Right atrium auricular region (tissue), 2 donors: ENCODE measurements around the gene ARMH1. TPM values are rescaled to one million over a fixed set of nuclear protein-coding genes. Genes with fewer than 3 reads are reported as not detected.
A peak's percentile ranks its signal among the peaks of the same experiment; 100 is the strongest.

Experiments used
- DNase-seq: peaks from one replicate; pipeline ENCODE4 v3.0.0-alpha.2; 2019; ENCODE audit warnings: low spot score
- H3K27ac ChIP-seq, 2 donors: fragments of 200-600 bp; sonication (generic); 1 replicate in 1 of 2; 2 replicates in 1 of 2; pipeline ENCODE4 v1.5.1; 2016 to 2019
- H3K27me3 ChIP-seq, 2 donors: fragments of 200-600 bp; sonication (generic); one replicate each; pipeline versions ENCODE4 v1.5.1 to v1.6.0; 2017 to 2019
- H3K36me3 ChIP-seq: fragments of 200-600 bp; sonication (generic); one replicate; pipeline ENCODE4 v1.5.1; 2016
- H3K4me1 ChIP-seq, 2 donors: fragments of 200-600 bp; sonication (generic); one replicate each; pipeline versions ENCODE4 v1.5.1 to v1.6.0; 2017 to 2019
- H3K4me3 ChIP-seq, 2 donors: fragments of 200-600 bp; sonication (generic); 1 replicate in 1 of 2; 2 replicates in 1 of 2; pipeline ENCODE4 v1.5.1; 2017 to 2019; ENCODE audit warnings: mild to moderate bottlenecking in 1 of 2, moderate library complexity in 1 of 2
- H3K9me3 ChIP-seq, 2 donors: fragments of 200-600 bp; sonication (generic); one replicate each; pipeline ENCODE4 v1.5.1; 2019
- CTCF ChIP-seq, 2 donors: fragments of 200-600 bp; sonication (generic); IDR thresholded peaks; one replicate each; pipeline ENCODE4 v1.5.1; 2019; ENCODE audit warnings: antibody characterized with exemption in 2 of 2
- total RNA-seq, 2 donors: library from RNA; depleted of rRNA; stranded (reverse); fragments of >200 nt; gene quantifications; one replicate each; pipeline ENCODE4 v1.1.0, GENCODE V29; 2016

ARMH1 gene
- total RNA-seq, 2 donors from 2014 or later = 0.19 to 5.2 TPM

DNA sequence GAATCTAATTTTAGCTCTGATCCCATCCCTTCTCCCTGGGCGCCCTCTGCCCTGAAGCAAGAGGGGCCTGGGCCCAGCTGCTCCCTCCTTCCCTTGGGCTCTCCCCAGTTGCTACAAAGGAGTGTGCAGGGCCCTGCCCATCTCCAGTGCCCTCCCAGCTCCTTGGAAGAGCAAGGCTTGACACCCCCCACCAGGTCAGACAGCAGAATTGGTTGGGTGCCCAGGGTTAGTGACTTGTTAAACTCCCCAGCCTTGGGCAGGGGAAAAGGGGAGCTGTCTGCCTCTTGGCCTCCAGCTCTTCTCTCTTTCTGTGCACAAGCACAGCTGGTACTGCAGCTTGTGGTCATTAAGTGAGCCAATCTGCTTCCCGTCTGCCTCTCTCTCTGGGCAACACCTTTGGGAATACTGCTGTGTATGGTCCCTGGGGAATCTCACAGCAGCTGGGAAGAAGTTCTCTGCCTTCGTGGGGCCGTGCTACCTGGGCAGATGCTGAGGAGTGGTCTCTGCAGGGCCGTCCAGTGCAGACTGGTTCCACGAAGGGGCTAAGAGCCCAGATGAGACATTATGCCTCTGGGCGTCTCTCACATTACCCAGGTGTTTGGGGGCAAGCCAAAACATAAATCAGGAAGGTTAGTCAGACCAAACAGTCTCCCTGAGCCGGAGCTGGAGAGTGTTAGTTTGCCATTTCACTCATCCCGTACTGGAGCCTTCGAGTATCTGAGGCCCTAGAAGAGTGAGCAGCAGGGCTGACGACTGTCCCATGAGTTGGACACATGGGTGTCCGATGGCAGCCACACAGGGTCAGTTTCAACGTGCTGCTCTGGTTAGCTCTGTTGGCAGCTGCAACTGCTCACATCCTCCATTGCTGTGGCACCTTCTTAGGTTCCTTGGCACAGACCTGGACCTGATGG, 37.6 kb upstream of the ARMH1 start:
- Histone ChIP-seq H3K27ac (peak overlapping the region; percentile 25 to 64), H3K36me3 (peaks cover 64% of the 10 kb centered on the region), H3K9me3 (no peaks in the 10 kb centered on the region), H3K4me1 (peaks cover 0 to 84% of the 10 kb centered on the region in 2 donors), H3K4me3 (no peak overlapping the region), H3K27me3 (no peaks in the 10 kb centered on the region)
- DNase-seq = no peak
- TF ChIP-seq CTCF (IDR thresholded peaks at IDR 0.05) = no peak

DNA sequence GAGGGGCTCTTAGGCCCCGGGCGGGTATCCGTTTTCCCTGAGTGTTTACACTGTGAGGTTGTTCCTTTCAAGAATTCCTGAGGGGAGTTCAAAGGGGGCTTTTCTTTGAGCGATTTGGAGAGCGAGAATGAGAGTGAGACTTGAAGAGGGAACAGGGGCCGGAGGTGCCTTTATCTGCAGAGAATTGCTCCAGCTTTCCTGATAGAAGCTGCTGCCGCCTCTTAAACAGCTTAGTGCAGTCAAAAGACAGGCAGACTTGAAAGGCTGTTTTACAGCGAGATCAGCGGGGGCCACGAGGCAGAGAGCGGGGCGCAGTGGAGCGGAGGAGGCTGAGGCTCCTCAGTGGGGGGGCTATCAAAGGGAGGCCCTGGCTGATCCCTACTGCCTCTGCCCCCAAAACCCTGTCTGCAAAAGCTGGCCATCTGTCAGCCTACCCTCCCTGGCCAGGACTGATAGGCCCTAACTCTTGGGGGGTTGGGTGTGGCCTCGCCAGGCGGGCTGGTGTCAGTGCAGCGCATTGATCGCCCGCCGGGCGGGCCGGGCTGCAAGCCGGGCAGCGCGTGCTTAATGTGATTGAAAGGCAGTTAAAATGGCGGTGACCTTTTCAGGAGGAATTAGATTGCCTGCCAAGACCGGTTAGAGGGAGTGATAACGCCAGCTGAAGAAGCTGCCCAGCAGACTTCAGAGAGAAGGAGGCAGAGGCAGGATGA, 36.7 kb upstream of the ARMH1 start:
- Histone ChIP-seq H3K27me3 (no peaks in the 10 kb centered on the region), H3K36me3 (peaks cover 64% of the 10 kb centered on the region), H3K4me3 (no peak overlapping the region), H3K4me1 (peaks cover 0 to 88% of the 10 kb centered on the region in 2 donors), H3K9me3 (no peaks in the 10 kb centered on the region), H3K27ac (peak overlapping the region; percentile 64 to 70)
- TF ChIP-seq CTCF (IDR thresholded peaks at IDR 0.05) = no peak
- DNase-seq = no peak

- H3K27ac ChIP-seq = peak overlapping the region; percentile 71 to 86
Observed at GRCh38 chr1:44640200-44640853, 34.2 kb upstream of the ARMH1 start.

GRCh38 chr1:44641126-44642102, 33.1 kb upstream of the ARMH1 start:
- Histone ChIP-seq H3K4me1 (peaks cover 0 to 92% of the 10 kb centered on the region in 2 donors), H3K36me3 (peaks cover 51% of the 10 kb centered on the region), H3K27ac (peak overlapping the region; percentile 71 to 86), H3K27me3 (no peaks in the 10 kb centered on the region), H3K4me3 (no peak overlapping the region), H3K9me3 (no peaks in the 10 kb centered on the region)
- TF ChIP-seq CTCF (IDR thresholded peaks at IDR 0.05) = no peak
- DNase-seq = no peak

More at GRCh38 chr1:44640200-44640853, 34.2 kb upstream of the ARMH1 start:
- no peak for TF ChIP-seq CTCF (IDR thresholded peaks at IDR 0.05)
- Histone ChIP-seq H3K4me3 (no peak overlapping the region), H3K27me3 (no peaks in the 10 kb centered on the region), H3K9me3 (no peaks in the 10 kb centered on the region), H3K36me3 (peaks cover 54% of the 10 kb centered on the region), H3K4me1 (peaks cover 0 to 93% of the 10 kb centered on the region in 2 donors)
- no peak for DNase-seq

GRCh38 chr1:44642255-44642654, 32.3 kb upstream of the ARMH1 start:
- H3K36me3 ChIP-seq = peaks cover 51% of the 10 kb centered on the region
- no peak for DNase-seq
- H3K27ac ChIP-seq = peak overlapping the region; percentile 71 to 86
- no peaks in the 10 kb centered on the region for H3K9me3 ChIP-seq
- no peak overlapping the region for H3K4me3 ChIP-seq
- no peak for TF ChIP-seq CTCF (IDR thresholded peaks at IDR 0.05)
- peaks cover 0 to 84% of the 10 kb centered on the region in 2 donors for H3K4me1 ChIP-seq
- H3K27me3 ChIP-seq = no peaks in the 10 kb centered on the region
